Neural progenitor cell (in vitro differentiated cells): ENCODE measurements around the gene COIL. TPM values are rescaled to one million over a fixed set of nuclear protein-coding genes. Genes with fewer than 3 reads are reported as not detected.
"Not testable (repeated sequence)": the region's sequence is repeated elsewhere in the genome, so short reads cannot be mapped to it uniquely, and the experiment has no call there.

Experiments
- DNase-seq: peaks from one replicate; pipeline ENCODE4 v3.0.0-alpha.2; 2016; ENCODE audit warnings: low spot score
- H2AFZ ChIP-seq: fragments of 200-600 bp; sonication (generic); replicated peaks from 2 replicates; pipeline ENCODE4 v1.6.1; 2016; ENCODE audit warnings: antibody characterized with exemption
- H3F3A ChIP-seq: fragments of 200-600 bp; sonication (generic); 2 replicates; pipeline ENCODE4 v1.6.1; 2016; ENCODE audit warnings: antibody characterized with exemption, low read depth
- H3K27ac ChIP-seq: fragments of 200-600 bp; sonication (generic); 2 replicates; pipeline ENCODE4 v1.5.1; 2016; ENCODE audit warnings: mild to moderate bottlenecking
- H3K27me3 ChIP-seq: fragments of 200-600 bp; sonication (generic); 2 replicates; pipeline ENCODE4 v1.6.1; 2016; ENCODE audit warnings: mild to moderate bottlenecking, moderate library complexity
- H3K36me3 ChIP-seq: fragments of 200-600 bp; sonication (generic); 2 replicates; pipeline ENCODE4 v1.5.1; 2016
- H3K4me1 ChIP-seq: fragments of 200-600 bp; sonication (generic); 2 replicates; pipeline ENCODE4 v1.6.1; 2016; ENCODE audit warnings: mixed run types
- H3K4me2 ChIP-seq: fragments of 200-600 bp; sonication (generic); 2 replicates; pipeline ENCODE4 v1.6.1; 2016
- H3K4me3 ChIP-seq: fragments of 200-600 bp; sonication (generic); 2 replicates; pipeline ENCODE4 v1.5.1; 2016
- H3K79me2 ChIP-seq: fragments of 200-600 bp; sonication (generic); 2 replicates; pipeline ENCODE4 v1.6.1; 2016; ENCODE audit warnings: low read depth
- H3K9ac ChIP-seq: fragments of 200-600 bp; sonication (generic); 2 replicates; pipeline ENCODE4 v1.6.1; 2016
- H3K9me3 ChIP-seq: fragments of 200-600 bp; sonication (generic); 2 replicates; pipeline ENCODE4 v1.5.1; 2016; ENCODE audit warnings: low read depth
- H4K20me1 ChIP-seq: fragments of 200-600 bp; sonication (generic); 2 replicates; pipeline ENCODE4 v1.6.1; 2016; ENCODE audit warnings: low read depth
- H3K27ac Mint-ChIP-seq: 3 replicates; pipeline ENCODE4 v1.8.0; 2021; ENCODE audit warnings: mixed read lengths
- H3K27me3 Mint-ChIP-seq: 2 replicates; pipeline ENCODE4 v1.8.0; 2022; ENCODE audit warnings: low read depth, mild to moderate bottlenecking, inconsistent platforms, moderate library complexity, mixed read lengths; ENCODE audit not compliant: insufficient read depth
- H3K36me3 Mint-ChIP-seq: 3 replicates; pipeline ENCODE4 v1.8.0; 2021; ENCODE audit warnings: mixed read lengths
- H3K4me1 Mint-ChIP-seq: 3 replicates; pipeline ENCODE4 v1.8.0; 2021; ENCODE audit warnings: mixed read lengths
- H3K4me3 Mint-ChIP-seq: 3 replicates; pipeline ENCODE4 v1.8.0; 2021; ENCODE audit warnings: mild to moderate bottlenecking, moderate library complexity, mixed read lengths
- H3K9me3 Mint-ChIP-seq: 3 replicates; pipeline ENCODE4 v1.8.0; 2020; ENCODE audit warnings: mixed read lengths
- EZH2 ChIP-seq: fragments of 200-600 bp; sonication (generic); IDR thresholded peaks from 2 replicates; pipeline ENCODE4 v1.6.1; 2017; ENCODE audit warnings: antibody characterized with exemption, mild to moderate bottlenecking, moderate library complexity
- EZH2phosphoT487 ChIP-seq: fragments of 200-600 bp; sonication (generic); IDR thresholded peaks from 2 replicates; pipeline ENCODE4 v1.6.1; 2017; ENCODE audit warnings: antibody characterized with exemption
- total RNA-seq: library from RNA; depleted of rRNA; stranded (reverse); fragments of >200 nt; gene quantifications from 2 replicates; pipeline ENCODE4 v1.2.3, GENCODE V29; 2015; ENCODE audit warnings: low replicate concordance
- TF ChIP-seq, protein P1 (sequence below): fragments of 200-600 bp; sonication (generic); IDR thresholded peaks from 2 replicates; pipeline ENCODE4 v1.5.1; 2017; ENCODE audit warnings: antibody characterized with exemption, mild to moderate bottlenecking

COIL gene
- total RNA-seq, 1 donor from 2014 or later, result 40.0 TPM

GRCh38 chr17:56983366-56983765 lies 22.5 kb upstream of the COIL start:
- Histone ChIP-seq H3F3A (peaks cover 14% of the 10 kb centered on the region), H3K4me1 (peaks cover 27% of the 10 kb centered on the region), H3K79me2 (no peaks in the 10 kb centered on the region), H2AFZ (no peak overlapping the region), H3K9ac (no peak overlapping the region), H3K4me2 (no peak overlapping the region), H3K36me3 (no peaks in the 10 kb centered on the region), H3K4me3 (no peak overlapping the region), H3K27me3 (no peaks in the 10 kb centered on the region), H3K9me3 (no peaks in the 10 kb centered on the region), H3K27ac (no peak overlapping the region), H4K20me1 (no peaks in the 10 kb centered on the region)
- H3K27me3 Mint-ChIP-seq, result peaks cover 2% of the 10 kb centered on the region
- no peak for DNase-seq
- no peak overlapping the region for H3K27ac Mint-ChIP-seq
- H3K9me3 Mint-ChIP-seq, result no peaks in the 10 kb centered on the region
- TF ChIP-seq EZH2 (no peak), EZH2phosphoT487 (no peak)
- TF ChIP-seq, protein P1, sequence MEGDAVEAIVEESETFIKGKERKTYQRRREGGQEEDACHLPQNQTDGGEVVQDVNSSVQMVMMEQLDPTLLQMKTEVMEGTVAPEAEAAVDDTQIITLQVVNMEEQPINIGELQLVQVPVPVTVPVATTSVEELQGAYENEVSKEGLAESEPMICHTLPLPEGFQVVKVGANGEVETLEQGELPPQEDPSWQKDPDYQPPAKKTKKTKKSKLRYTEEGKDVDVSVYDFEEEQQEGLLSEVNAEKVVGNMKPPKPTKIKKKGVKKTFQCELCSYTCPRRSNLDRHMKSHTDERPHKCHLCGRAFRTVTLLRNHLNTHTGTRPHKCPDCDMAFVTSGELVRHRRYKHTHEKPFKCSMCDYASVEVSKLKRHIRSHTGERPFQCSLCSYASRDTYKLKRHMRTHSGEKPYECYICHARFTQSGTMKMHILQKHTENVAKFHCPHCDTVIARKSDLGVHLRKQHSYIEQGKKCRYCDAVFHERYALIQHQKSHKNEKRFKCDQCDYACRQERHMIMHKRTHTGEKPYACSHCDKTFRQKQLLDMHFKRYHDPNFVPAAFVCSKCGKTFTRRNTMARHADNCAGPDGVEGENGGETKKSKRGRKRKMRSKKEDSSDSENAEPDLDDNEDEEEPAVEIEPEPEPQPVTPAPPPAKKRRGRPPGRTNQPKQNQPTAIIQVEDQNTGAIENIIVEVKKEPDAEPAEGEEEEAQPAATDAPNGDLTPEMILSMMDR, result no peak
- no peak overlapping the region for H3K4me3 Mint-ChIP-seq
- peaks cover 22% of the 10 kb centered on the region for H3K4me1 Mint-ChIP-seq
- peaks cover 2% of the 10 kb centered on the region for H3K36me3 Mint-ChIP-seq

DNA sequence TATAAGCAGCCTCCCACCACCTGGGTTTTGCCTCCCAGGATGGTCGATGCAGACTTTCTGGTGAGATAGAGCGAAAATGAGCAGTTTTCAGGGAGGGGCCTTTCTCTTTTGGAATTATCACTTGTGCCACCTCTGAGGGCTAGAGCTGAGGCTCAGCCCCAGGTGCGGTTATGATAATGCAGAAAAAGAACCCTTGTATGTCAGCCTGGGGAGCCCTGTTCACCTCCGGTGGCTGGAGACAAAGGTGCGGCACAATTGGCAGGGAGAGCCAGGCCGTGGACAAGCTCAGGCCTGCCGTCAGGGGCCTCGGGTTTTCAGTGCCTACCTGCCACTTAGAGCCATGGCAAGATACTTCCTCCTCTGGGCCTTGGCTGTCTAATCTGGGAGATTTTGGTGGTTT lies 21.5 kb upstream of the COIL start:
- peaks cover 2% of the 10 kb centered on the region for H3K27me3 Mint-ChIP-seq
- Histone ChIP-seq H3K27ac (no peak overlapping the region), H3K4me2 (peak overlapping the region; percentile 53), H3K27me3 (peaks cover 4% of the 10 kb centered on the region), H3K9ac (no peak overlapping the region), H2AFZ (no peak overlapping the region), H3K79me2 (no peaks in the 10 kb centered on the region), H4K20me1 (no peaks in the 10 kb centered on the region), H3K36me3 (no peaks in the 10 kb centered on the region), H3F3A (peaks cover 18% of the 10 kb centered on the region), H3K4me1 (peaks cover 31% of the 10 kb centered on the region), H3K9me3 (no peaks in the 10 kb centered on the region), H3K4me3 (no peak overlapping the region)
- H3K4me3 Mint-ChIP-seq, result no peak overlapping the region
- H3K36me3 Mint-ChIP-seq, result peaks cover 2% of the 10 kb centered on the region
- no peaks in the 10 kb centered on the region for H3K9me3 Mint-ChIP-seq
- no peak for DNase-seq
- no peak for TF ChIP-seq EZH2
- TF ChIP-seq, protein P1, result no peak
- TF ChIP-seq EZH2phosphoT487, result no peak
- H3K27ac Mint-ChIP-seq, result no peak overlapping the region
- H3K4me1 Mint-ChIP-seq, result peaks cover 24% of the 10 kb centered on the region

GRCh38 chr17:56980526-56980925 lies 19.7 kb upstream of the COIL start:
- H3K4me1 Mint-ChIP-seq, result peaks cover 31% of the 10 kb centered on the region
- not testable (repeated sequence) for H3K9me3 Mint-ChIP-seq, H3K4me2 ChIP-seq, H3K4me3 ChIP-seq, DNase-seq, H3K36me3 Mint-ChIP-seq, H3K9ac ChIP-seq, H3K9me3 ChIP-seq, H3K27me3 Mint-ChIP-seq, H4K20me1 ChIP-seq, H3K36me3 ChIP-seq, H3K27ac Mint-ChIP-seq, H3K27ac ChIP-seq, H2AFZ ChIP-seq, H3K4me3 Mint-ChIP-seq, H3K79me2 ChIP-seq
- Histone ChIP-seq H3K27me3 (peaks cover 12% of the 10 kb centered on the region), H3F3A (peaks cover 18% of the 10 kb centered on the region), H3K4me1 (peaks cover 31% of the 10 kb centered on the region)

DNA sequence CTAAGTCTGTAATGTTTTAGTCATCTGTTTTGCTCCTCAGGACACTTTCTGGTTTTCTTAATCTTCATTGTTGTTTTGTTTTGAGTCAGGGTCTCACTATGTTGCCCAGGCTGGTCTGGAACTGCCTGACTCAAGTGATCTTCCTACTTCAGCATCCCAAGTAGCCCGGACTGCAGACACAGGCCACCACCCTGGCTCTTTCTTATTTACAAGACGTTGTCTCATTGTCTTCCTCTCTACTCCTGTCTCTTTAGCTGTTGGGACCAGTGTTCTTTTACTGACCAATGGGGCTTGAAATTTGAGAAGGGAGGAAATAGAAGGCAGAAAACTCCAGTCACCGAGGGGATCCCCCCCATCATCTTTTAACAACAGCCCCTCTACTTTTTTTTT lies 18.2 kb upstream of the COIL start:
- no peaks in the 10 kb centered on the region for H3K9me3 Mint-ChIP-seq
- Histone ChIP-seq H3K36me3 (no peaks in the 10 kb centered on the region), H3F3A (peaks cover 18% of the 10 kb centered on the region), H3K4me1 (peaks cover 31% of the 10 kb centered on the region), H2AFZ (no peak overlapping the region), H3K9me3 (no peaks in the 10 kb centered on the region), H3K9ac (no peak overlapping the region), H4K20me1 (no peaks in the 10 kb centered on the region), H3K4me2 (peak overlapping the region; percentile 97), H3K79me2 (no peaks in the 10 kb centered on the region), H3K4me3 (peak overlapping the region; percentile 53), H3K27ac (no peak overlapping the region), H3K27me3 (peaks cover 12% of the 10 kb centered on the region)
- peaks cover 31% of the 10 kb centered on the region for H3K4me1 Mint-ChIP-seq
- no peak overlapping the region for H3K27ac Mint-ChIP-seq
- peaks cover 2% of the 10 kb centered on the region for H3K36me3 Mint-ChIP-seq
- peak overlapping the region; percentile 83 for H3K4me3 Mint-ChIP-seq
- TF ChIP-seq, protein P1, result no peak
- TF ChIP-seq EZH2phosphoT487, result no peak
- TF ChIP-seq EZH2, result no peak
- no peaks in the 10 kb centered on the region for H3K27me3 Mint-ChIP-seq
- DNase-seq, result peak; percentile 53
